ENCODE measurements around the gene ZBTB34. TPM values are rescaled to one million over a fixed set of nuclear protein-coding genes. Genes with fewer than 3 reads are reported as not detected.

Gene ZBTB34
- total RNA-seq, 3 donors from 2014 or later (not counting 1 experiment from before 2014, with no cell fraction given) = 8.9 to 13.9 (median 12.0) TPM

DNA sequence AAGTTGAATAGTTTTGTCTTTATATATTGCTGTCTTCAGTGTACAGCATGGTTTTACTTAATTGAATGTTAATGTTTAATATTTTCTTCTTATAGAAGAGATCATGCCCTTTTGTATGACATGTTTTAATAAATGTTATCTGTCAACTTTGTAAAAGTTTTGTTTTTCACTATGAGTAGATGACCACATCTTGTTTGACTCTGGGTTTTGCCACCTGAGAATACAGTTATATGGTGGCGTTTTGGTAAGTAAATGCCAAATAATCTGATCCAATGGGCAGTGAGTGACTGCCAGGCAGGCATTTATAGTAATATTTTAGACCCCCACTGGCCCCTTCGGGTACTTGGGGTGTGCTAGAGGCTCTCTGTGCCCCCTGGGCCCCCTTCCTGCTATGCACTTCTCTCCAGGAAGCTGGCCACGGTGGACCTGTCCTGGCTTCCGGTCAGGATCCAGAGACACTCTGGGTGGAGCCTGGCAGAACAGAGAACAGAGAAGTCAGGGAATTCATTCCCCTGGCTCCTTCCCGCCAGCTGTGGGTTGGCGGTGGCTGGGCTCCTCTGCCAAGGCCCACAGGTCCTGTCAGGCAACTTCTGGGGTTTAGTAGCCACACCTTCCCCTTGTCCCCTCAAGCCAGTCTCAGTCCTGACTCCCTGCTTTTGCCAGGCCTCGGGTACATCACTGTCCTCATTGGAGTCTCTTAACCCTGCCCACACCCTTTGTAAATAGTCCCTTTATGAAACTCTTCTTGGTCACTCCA is 22.2 kb upstream of the ZBTB34 start:
- Histone ChIP-seq H3K27ac (ENCODE audit: low read length) (no peak overlapping the region), H3K27me3 (ENCODE audit: control insufficient read depth, insufficient read depth, low read length) (no peaks in the 10 kb centered on the region), H3K36me3 (ENCODE audit: control insufficient read depth, insufficient read depth, low read length) (peaks cover 18% of the 10 kb centered on the region), H3K4me3 (ENCODE audit: low read length) (no peak overlapping the region), H3K9me3 (ENCODE audit: control insufficient read depth, insufficient read depth, low read length) (no peaks in the 10 kb centered on the region), H3K4me1 (ENCODE audit: control insufficient read depth, insufficient read depth, low read length) (no peaks in the 10 kb centered on the region)
- DNase-seq (no peak), ATAC-seq (no peak)
- Mint-ChIP-seq H3K4me3 (no peak overlapping the region), H3K9me3 (no peaks in the 10 kb centered on the region), H3K4me1 (peaks cover 22 to 41% of the 10 kb centered on the region in 2 donors), H3K27ac (peak overlapping the region; percentile 16 to 31), H3K36me3 (peaks cover 17% of the 10 kb centered on the region), H3K27me3 (ENCODE audit: low read depth in 2 of 2) (no peaks in the 10 kb centered on the region)
- intact Hi-C loops (cut with micrococcal nuclease) = no loop called here
- WGBS (ENCODE audit: insufficient coverage) = 82% methylated on average over 7 of the region's 7 CpGs
- TF ChIP-seq, protein P1, sequence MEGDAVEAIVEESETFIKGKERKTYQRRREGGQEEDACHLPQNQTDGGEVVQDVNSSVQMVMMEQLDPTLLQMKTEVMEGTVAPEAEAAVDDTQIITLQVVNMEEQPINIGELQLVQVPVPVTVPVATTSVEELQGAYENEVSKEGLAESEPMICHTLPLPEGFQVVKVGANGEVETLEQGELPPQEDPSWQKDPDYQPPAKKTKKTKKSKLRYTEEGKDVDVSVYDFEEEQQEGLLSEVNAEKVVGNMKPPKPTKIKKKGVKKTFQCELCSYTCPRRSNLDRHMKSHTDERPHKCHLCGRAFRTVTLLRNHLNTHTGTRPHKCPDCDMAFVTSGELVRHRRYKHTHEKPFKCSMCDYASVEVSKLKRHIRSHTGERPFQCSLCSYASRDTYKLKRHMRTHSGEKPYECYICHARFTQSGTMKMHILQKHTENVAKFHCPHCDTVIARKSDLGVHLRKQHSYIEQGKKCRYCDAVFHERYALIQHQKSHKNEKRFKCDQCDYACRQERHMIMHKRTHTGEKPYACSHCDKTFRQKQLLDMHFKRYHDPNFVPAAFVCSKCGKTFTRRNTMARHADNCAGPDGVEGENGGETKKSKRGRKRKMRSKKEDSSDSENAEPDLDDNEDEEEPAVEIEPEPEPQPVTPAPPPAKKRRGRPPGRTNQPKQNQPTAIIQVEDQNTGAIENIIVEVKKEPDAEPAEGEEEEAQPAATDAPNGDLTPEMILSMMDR (IDR thresholded peaks at IDR 0.05) = no peak

DNA sequence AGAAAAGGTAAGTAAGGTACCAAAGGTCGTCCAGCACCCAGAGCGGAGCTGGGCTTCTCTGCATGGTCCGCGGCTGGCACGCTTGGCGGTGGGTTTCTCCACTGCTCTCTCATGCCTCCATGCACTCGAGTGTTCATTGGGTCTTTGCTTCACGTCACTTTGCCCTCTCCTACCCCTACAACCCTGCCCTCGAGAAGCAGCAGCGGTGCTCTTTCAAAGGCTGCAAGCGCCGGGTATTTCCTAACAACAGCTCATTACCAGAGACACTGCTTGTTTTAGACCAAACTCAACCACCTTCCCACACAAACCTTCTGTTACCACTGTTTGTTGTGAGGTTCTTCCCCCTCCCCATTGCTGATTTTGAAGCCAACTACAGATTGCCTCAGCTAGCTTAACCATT is 21.5 kb upstream of the ZBTB34 start:
- no peak overlapping the region for H3K27ac ChIP-seq (ENCODE audit: low read length)
- Mint-ChIP-seq H3K27ac (peak overlapping the region; percentile 16 to 31), H3K36me3 (peaks cover 11% of the 10 kb centered on the region), H3K27me3 (ENCODE audit: low read depth in 2 of 2) (no peaks in the 10 kb centered on the region), H3K9me3 (no peaks in the 10 kb centered on the region), H3K4me3 (no peak overlapping the region), H3K4me1 (peaks cover 19 to 40% of the 10 kb centered on the region in 2 donors)
- no peaks in the 10 kb centered on the region for H3K9me3 ChIP-seq (ENCODE audit: control insufficient read depth, insufficient read depth, low read length)
- TF ChIP-seq, protein P1 (IDR thresholded peaks at IDR 0.05) = no peak
- no peak for DNase-seq
- peaks cover 12% of the 10 kb centered on the region for H3K36me3 ChIP-seq (ENCODE audit: control insufficient read depth, insufficient read depth, low read length)
- no peak for ATAC-seq
- H3K27me3 ChIP-seq (ENCODE audit: control insufficient read depth, insufficient read depth, low read length) = no peaks in the 10 kb centered on the region
- no peaks in the 10 kb centered on the region for H3K4me1 ChIP-seq (ENCODE audit: control insufficient read depth, insufficient read depth, low read length)
- intact Hi-C loops (cut with micrococcal nuclease) = no loop called here
- 86% methylated on average over 12 of the region's 12 CpGs for WGBS (ENCODE audit: insufficient coverage)
- no peak overlapping the region for H3K4me3 ChIP-seq (ENCODE audit: low read length)

DNA sequence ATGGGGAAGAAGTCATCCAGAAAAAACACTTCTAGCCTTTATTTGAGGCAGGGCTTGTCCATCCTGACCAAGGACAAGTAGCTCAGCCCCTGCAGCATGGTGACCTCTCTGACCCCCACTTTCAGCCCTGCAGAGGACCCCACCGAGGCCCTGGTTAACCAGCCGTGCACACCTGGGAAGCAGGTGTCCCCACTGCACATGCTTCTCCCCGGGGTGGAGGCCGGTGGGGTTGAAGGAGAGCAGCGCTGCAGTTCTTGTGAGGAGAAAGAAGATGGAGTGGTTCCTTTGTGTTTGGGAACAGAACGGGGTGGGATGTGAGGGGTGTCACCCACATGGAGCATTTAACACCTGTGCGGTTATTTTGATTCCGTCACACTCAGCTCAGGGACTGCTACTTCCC is 21.1 kb upstream of the ZBTB34 start:
- no peaks in the 10 kb centered on the region for H3K27me3 ChIP-seq (ENCODE audit: control insufficient read depth, insufficient read depth, low read length)
- intact Hi-C loops (cut with micrococcal nuclease) = no loop called here
- no peaks in the 10 kb centered on the region for H3K9me3 ChIP-seq (ENCODE audit: control insufficient read depth, insufficient read depth, low read length)
- Mint-ChIP-seq H3K4me1 (peaks cover 15 to 36% of the 10 kb centered on the region in 2 donors), H3K9me3 (no peaks in the 10 kb centered on the region), H3K36me3 (peaks cover 7% of the 10 kb centered on the region), H3K4me3 (no peak overlapping the region), H3K27me3 (ENCODE audit: low read depth in 2 of 2) (no peaks in the 10 kb centered on the region), H3K27ac (peak overlapping the region in 1 of 2 donors; percentile 31)
- ATAC-seq (peak in 1 of 3 donors; percentile 28), DNase-seq (no peak)
- no peak overlapping the region for H3K4me3 ChIP-seq (ENCODE audit: low read length)
- H3K4me1 ChIP-seq (ENCODE audit: control insufficient read depth, insufficient read depth, low read length) = no peaks in the 10 kb centered on the region
- WGBS (ENCODE audit: insufficient coverage) = 93% methylated on average over 8 of the region's 8 CpGs
- no peak overlapping the region for H3K27ac ChIP-seq (ENCODE audit: low read length)
- TF ChIP-seq, protein P1 (IDR thresholded peaks at IDR 0.05) = no peak
- H3K36me3 ChIP-seq (ENCODE audit: control insufficient read depth, insufficient read depth, low read length) = peaks cover 10% of the 10 kb centered on the region
